Type B pancreatic cell (in vitro differentiated cells): ENCODE results near the gene SERPINB10. TPM values are rescaled to one million over a fixed set of nuclear protein-coding genes. Genes with fewer than 3 reads are reported as not detected.

Source experiments
- DNase-seq: peaks from one replicate; pipeline ENCODE4 v3.0.0; 2021; ENCODE audit warnings: mixed read lengths; ENCODE audit not compliant: unreplicated experiment; ENCODE audit errors: extremely low spot score
- H3K27ac Mint-ChIP-seq: 2 replicates; pipeline ENCODE4 v1.8.0; 2021; ENCODE audit warnings: mild to moderate bottlenecking, mixed read lengths
- H3K27me3 Mint-ChIP-seq: 2 replicates; pipeline ENCODE4 v1.8.0; 2021; ENCODE audit warnings: mixed read lengths
- H3K36me3 Mint-ChIP-seq: 2 replicates; pipeline ENCODE4 v1.8.0; 2021; ENCODE audit warnings: mixed read lengths
- H3K4me1 Mint-ChIP-seq: one replicate; pipeline ENCODE4 v1.8.0; 2021; ENCODE audit warnings: mixed read lengths; ENCODE audit not compliant: unreplicated experiment
- H3K4me3 Mint-ChIP-seq: 2 replicates; pipeline ENCODE4 v1.8.0; 2021; ENCODE audit warnings: mild to moderate bottlenecking, mixed read lengths
- H3K9me3 Mint-ChIP-seq: 2 replicates; pipeline ENCODE4 v1.8.0; 2021; ENCODE audit warnings: mixed read lengths
- total RNA-seq: library from RNA; stranded (reverse); gene quantifications from 2 replicates; pipeline ENCODE4 v1.2.1, GENCODE V29; 2021; ENCODE audit warnings: low replicate concordance
- TF ChIP-seq, protein P1 (sequence below): fragments of 200-600 bp; sonication (generic); conservative IDR thresholded peaks from 2 replicates; pipeline ENCODE4 v1.5.0; 2021; ENCODE audit warnings: antibody characterized with exemption, mild to moderate bottlenecking

The SERPINB10 gene
- total RNA-seq, 1 donor from 2014 or later = not detected

DNA sequence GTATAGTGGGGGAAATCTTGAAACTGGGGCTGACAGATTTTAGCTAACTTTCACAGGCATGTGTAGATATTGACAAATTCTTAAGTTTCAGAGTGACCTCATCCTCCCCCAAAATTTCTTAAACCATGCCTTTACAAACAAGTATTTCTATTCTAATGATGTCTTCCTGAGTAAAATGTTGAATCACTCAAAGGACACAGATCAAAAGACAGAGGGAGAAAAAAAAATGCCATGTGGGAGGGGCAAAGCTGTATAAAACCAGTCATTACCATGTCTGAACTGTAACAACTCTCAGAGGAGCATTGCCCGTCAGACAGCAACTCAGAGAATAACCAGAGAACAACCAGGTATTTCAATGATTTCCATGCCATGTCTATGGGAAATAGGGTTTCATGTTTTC lies 20.3 kb upstream of the SERPINB10 start, which contains the start of gene SERPINB2:
Gene SERPINB2, plus strand, starts transcription at position 282 of the 400 bp plus-strand sequence. CDS start 3,740 bp downstream, outside the sequence.
- peaks cover 7% of the 10 kb centered on the region for H3K36me3 Mint-ChIP-seq
- no peak for DNase-seq
- H3K4me1 Mint-ChIP-seq = peaks cover 4% of the 10 kb centered on the region
- H3K9me3 Mint-ChIP-seq = peaks cover 3% of the 10 kb centered on the region
- H3K27ac Mint-ChIP-seq = peak within 1 kb of the TSS; percentile 89
- peaks cover 4% of the 10 kb centered on the region for H3K27me3 Mint-ChIP-seq
- TF ChIP-seq, protein P1, sequence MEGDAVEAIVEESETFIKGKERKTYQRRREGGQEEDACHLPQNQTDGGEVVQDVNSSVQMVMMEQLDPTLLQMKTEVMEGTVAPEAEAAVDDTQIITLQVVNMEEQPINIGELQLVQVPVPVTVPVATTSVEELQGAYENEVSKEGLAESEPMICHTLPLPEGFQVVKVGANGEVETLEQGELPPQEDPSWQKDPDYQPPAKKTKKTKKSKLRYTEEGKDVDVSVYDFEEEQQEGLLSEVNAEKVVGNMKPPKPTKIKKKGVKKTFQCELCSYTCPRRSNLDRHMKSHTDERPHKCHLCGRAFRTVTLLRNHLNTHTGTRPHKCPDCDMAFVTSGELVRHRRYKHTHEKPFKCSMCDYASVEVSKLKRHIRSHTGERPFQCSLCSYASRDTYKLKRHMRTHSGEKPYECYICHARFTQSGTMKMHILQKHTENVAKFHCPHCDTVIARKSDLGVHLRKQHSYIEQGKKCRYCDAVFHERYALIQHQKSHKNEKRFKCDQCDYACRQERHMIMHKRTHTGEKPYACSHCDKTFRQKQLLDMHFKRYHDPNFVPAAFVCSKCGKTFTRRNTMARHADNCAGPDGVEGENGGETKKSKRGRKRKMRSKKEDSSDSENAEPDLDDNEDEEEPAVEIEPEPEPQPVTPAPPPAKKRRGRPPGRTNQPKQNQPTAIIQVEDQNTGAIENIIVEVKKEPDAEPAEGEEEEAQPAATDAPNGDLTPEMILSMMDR = no peak
- peak within 1 kb of the TSS; percentile 88 for H3K4me3 Mint-ChIP-seq

DNA sequence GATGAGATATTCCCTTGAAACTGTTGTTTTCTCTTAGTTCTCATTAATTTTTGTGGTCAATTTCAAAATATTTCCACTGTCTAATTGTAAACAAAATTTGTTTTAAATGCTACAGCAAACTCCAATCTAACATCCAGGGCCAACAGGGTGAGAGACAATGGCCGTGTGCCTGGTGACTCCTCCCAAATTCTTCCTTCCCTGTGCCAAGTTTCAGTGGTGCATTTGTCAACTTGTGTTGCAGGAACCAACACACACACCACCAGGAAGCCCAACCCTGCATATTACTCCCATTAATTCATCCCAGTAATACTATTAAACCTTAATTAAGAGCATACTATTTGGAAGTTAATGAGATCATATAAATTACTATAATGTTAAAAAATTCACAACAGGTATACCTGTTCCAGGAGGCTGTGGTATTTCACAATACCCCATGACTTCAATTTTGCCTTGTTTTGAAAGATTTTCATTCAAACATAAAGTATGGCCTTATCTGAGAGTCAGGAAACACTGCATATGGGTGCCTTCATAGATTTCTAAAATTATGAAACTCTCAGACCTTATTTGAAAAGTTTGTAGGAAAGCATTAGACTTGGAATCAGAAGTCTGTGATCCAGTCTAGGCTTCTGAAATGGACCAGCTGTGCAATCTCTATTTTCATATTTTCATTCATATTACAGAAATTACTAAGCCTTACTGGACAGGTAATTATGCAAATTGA lies 19.1 kb upstream of the SERPINB10 start:
- Mint-ChIP-seq H3K27me3 (peaks cover 4% of the 10 kb centered on the region), H3K27ac (no peak overlapping the region), H3K36me3 (peaks cover 7% of the 10 kb centered on the region), H3K4me1 (peaks cover 4% of the 10 kb centered on the region), H3K4me3 (peak overlapping the region; percentile 80), H3K9me3 (peaks cover 3% of the 10 kb centered on the region)
- no peak for DNase-seq
- TF ChIP-seq, protein P1 = no peak

DNA sequence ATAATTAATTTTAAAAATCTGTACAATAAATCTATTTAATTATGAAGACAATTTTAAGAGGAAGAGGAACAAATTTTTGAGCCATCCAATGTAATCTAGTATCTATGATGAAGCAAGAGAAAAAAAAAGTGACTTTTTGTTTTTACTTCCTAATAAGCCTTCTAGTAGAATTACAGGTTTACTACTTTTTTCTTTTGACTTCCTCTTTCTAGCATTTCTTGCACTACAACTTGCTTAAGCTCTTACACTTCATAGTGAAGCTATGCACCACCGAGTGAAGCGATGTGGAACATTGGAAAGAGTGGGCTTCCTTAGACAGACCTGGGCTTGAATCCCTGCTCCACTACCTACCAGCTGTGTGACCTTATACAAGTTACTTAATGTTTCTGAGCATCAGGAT lies 18.1 kb upstream of the SERPINB10 start:
- no peak for DNase-seq
- H3K4me3 Mint-ChIP-seq = peak overlapping the region; percentile 80
- TF ChIP-seq, protein P1 = no peak
- peaks cover 4% of the 10 kb centered on the region for H3K27me3 Mint-ChIP-seq
- peaks cover 3% of the 10 kb centered on the region for H3K9me3 Mint-ChIP-seq
- H3K4me1 Mint-ChIP-seq = peaks cover 4% of the 10 kb centered on the region
- peaks cover 7% of the 10 kb centered on the region for H3K36me3 Mint-ChIP-seq
- peak overlapping the region; percentile 58 for H3K27ac Mint-ChIP-seq

DNA sequence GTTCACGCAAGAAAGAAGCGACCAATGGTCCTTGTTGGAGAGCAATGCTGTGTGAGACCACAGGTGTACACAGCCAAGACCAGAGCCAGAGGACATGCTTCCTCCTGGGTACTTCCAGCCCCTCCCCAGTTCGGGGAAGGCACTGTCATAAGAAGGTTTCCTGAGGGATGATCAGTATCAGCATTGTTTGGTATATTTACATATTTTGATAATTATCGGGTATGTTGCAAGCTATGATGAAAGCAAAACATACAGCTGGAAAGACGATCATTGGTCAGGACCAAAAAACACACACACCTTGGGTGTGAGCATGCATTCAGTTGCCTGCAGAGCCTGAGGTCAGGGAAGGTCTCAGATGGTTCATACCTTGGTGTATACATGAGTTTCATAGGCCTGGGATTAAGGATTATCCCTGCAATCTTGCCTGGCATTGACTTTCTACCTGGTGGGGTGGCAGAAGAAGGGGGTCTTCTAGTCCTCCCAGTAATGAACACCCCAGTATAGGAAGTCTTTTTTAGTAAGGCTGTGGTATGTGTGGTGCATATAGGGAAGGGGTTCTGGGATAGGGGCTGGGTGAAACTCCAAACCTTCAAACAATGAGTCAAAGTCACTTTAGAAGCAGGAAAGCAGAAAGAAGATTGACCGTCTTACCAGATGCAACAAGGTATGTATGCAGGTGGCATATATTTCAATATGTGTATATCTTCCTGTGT lies 17.4 kb upstream of the SERPINB10 start:
- H3K4me3 Mint-ChIP-seq = peak overlapping the region; percentile 41
- TF ChIP-seq, protein P1 = no peak
- DNase-seq = no peak
- H3K27ac Mint-ChIP-seq = peak overlapping the region; percentile 58
- peaks cover 3% of the 10 kb centered on the region for H3K9me3 Mint-ChIP-seq
- peaks cover 4% of the 10 kb centered on the region for H3K4me1 Mint-ChIP-seq
- peaks cover 7% of the 10 kb centered on the region for H3K36me3 Mint-ChIP-seq
- H3K27me3 Mint-ChIP-seq = peaks cover 7% of the 10 kb centered on the region

DNA sequence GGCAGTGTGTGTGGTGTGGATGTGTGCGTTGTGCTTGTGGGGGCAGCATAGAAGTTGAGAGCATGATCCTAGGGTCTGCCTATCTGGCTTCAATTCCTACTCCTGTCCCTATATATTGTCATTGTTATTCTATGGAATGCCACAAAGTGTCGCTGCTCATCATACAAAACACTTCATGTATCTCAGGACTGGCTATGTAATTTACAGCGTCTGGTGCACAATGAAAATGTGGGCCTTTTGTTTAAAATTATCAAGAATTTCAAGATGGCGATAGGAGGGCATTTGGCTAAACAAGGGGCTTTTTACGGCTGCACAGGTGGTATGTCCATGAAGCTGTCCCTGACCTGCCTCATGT lies 16.8 kb upstream of the SERPINB10 start:
- Mint-ChIP-seq H3K36me3 (peaks cover 7% of the 10 kb centered on the region), H3K4me1 (peaks cover 4% of the 10 kb centered on the region), H3K27me3 (peaks cover 8% of the 10 kb centered on the region), H3K4me3 (peak overlapping the region; percentile 41), H3K9me3 (peaks cover under 1% of the 10 kb centered on the region), H3K27ac (peak overlapping the region; percentile 58)
- TF ChIP-seq, protein P1 = no peak
- no peak for DNase-seq
